Neural cell (in vitro differentiated cells): Measurements from ENCODE around the gene CLBA1. TPM values are rescaled to one million over a fixed set of nuclear protein-coding genes. Genes with fewer than 3 reads are reported as not detected.

Source experiments
- H2AFZ ChIP-seq: fragments of 200-600, 300-800 bp; sonication (generic), shearing (Covaris generic); 2 replicates; pipeline ENCODE4 v1.6.0; 2014; ENCODE audit warnings: low read depth, mild to moderate bottlenecking, antibody characterized with exemption, low read length, moderate library complexity
- H3F3A ChIP-seq: fragments of 200-600 bp; shearing (Covaris generic); 2 replicates; pipeline ENCODE4 v1.6.1; 2016; ENCODE audit warnings: mild to moderate bottlenecking, moderate library complexity, mixed read lengths, antibody characterized with exemption, low read length; ENCODE audit not compliant: insufficient read depth, poor library complexity, severe bottlenecking
- H3K27ac ChIP-seq: fragments of 200-600, 300-800 bp; sonication (generic), shearing (Covaris generic); 2 replicates; pipeline ENCODE4 v1.5.1; 2014; ENCODE audit warnings: mild to moderate bottlenecking, low read length, moderate library complexity
- H3K27me3 ChIP-seq: fragments of 300-800, 200-600 bp; sonication (generic), shearing (Covaris generic); 2 replicates; pipeline ENCODE4 v1.6.0; 2014; ENCODE audit warnings: mild to moderate bottlenecking, low read depth, low read length, moderate library complexity; ENCODE audit not compliant: insufficient read depth
- H3K36me3 ChIP-seq: fragments of 300-800, 200-600 bp; sonication (generic), shearing (Covaris generic); 2 replicates; pipeline ENCODE4 v1.5.1; 2014; ENCODE audit warnings: mild to moderate bottlenecking, antibody characterized with exemption, low read length, moderate library complexity; ENCODE audit not compliant: insufficient read depth
- H3K4me2 ChIP-seq: fragments of 300-800, 200-600 bp; sonication (generic), shearing (Covaris generic); 2 replicates; pipeline ENCODE4 v1.6.0; 2014; ENCODE audit warnings: mild to moderate bottlenecking, low read length
- H3K4me3 ChIP-seq: fragments of 300-800, 200-600 bp; sonication (generic), shearing (Covaris generic); 2 replicates; pipeline ENCODE4 v1.5.1; 2014; ENCODE audit warnings: mild to moderate bottlenecking, low read length, moderate library complexity
- H3K79me2 ChIP-seq: fragments of 200-600 bp; shearing (Covaris generic); replicated peaks from 2 replicates; pipeline ENCODE4 v1.6.0; 2014; ENCODE audit warnings: mild to moderate bottlenecking, low read length, moderate library complexity; ENCODE audit not compliant: insufficient read depth
- H3K9ac ChIP-seq: fragments of 300-800, 200-600 bp; sonication (generic), shearing (Covaris generic); 2 replicates; pipeline ENCODE4 v1.6.1; 2016; ENCODE audit warnings: mild to moderate bottlenecking, low read length, mixed read lengths
- H3K9me2 ChIP-seq: fragments of 200-600 bp; shearing (Covaris generic); 2 replicates; pipeline ENCODE4 v1.6.1; 2016; ENCODE audit warnings: mild to moderate bottlenecking, low read length, mixed read lengths; ENCODE audit not compliant: insufficient read depth
- H3K9me3 ChIP-seq: fragments of 200-600, 300-800 bp; sonication (generic), shearing (Covaris generic); 2 replicates; pipeline ENCODE4 v1.6.1; 2016; ENCODE audit warnings: mild to moderate bottlenecking, mixed run types, low read length, moderate library complexity, mixed read lengths
- H4K20me1 ChIP-seq: fragments of 200-600 bp; shearing (Covaris generic); 2 replicates; pipeline ENCODE4 v1.6.1; 2016; ENCODE audit warnings: mild to moderate bottlenecking, mixed run types; ENCODE audit not compliant: insufficient read depth
- CTCF ChIP-seq: fragments of 450-650 bp; IDR thresholded peaks from 2 replicates; pipeline ENCODE4 v1.5.1; 2014; ENCODE audit warnings: antibody characterized with exemption, mild to moderate bottlenecking, moderate library complexity; ENCODE audit not compliant: poor library complexity, severe bottlenecking
- EP300 ChIP-seq: fragments of 450-650 bp; conservative IDR thresholded peaks from 2 replicates; pipeline ENCODE4 v1.6.1; 2014; ENCODE audit warnings: antibody characterized with exemption, mild to moderate bottlenecking, moderate library complexity; ENCODE audit not compliant: poor library complexity, severe bottlenecking
- EZH2 ChIP-seq: fragments of 200-600, 300-800 bp; shearing (Covaris generic), sonication (generic); IDR thresholded peaks from 2 replicates; pipeline ENCODE4 v1.6.1; 2014; ENCODE audit warnings: antibody characterized with exemption, low read length, borderline replicate concordance, mild to moderate bottlenecking; ENCODE audit not compliant: insufficient read depth, poor library complexity, severe bottlenecking
- MXI1 ChIP-seq: fragments of 450-650 bp; conservative IDR thresholded peaks from 2 replicates; pipeline ENCODE4 v1.6.1; 2014; ENCODE audit warnings: antibody characterized with exemption, mild to moderate bottlenecking; ENCODE audit not compliant: poor library complexity, severe bottlenecking
- POLR2AphosphoS5 ChIP-seq: IDR thresholded peaks from 2 replicates; pipeline ENCODE4 v1.6.1; 2012
- RAD21 ChIP-seq: fragments of 450-650 bp; conservative IDR thresholded peaks from 2 replicates; pipeline ENCODE4 v1.6.1; 2014; ENCODE audit warnings: antibody characterized with exemption, mild to moderate bottlenecking, moderate library complexity
- REST ChIP-seq: IDR thresholded peaks from 2 replicates; pipeline ENCODE4 v1.6.1; 2012; ENCODE audit warnings: borderline replicate concordance
- SMC3 ChIP-seq: fragments of 450-650 bp; conservative IDR thresholded peaks from 2 replicates; pipeline ENCODE4 v1.6.1; 2014; ENCODE audit warnings: antibody characterized with exemption, mild to moderate bottlenecking, moderate library complexity; ENCODE audit not compliant: poor library complexity
- TAF1 ChIP-seq: IDR thresholded peaks from 2 replicates; pipeline ENCODE4 v1.6.1; 2012; ENCODE audit warnings: low read depth
- polyA plus RNA-seq: library from polyadenylated mRNA; depleted of rRNA; stranded (reverse); fragments of >200 nt; gene quantifications from 2 replicates; pipeline ENCODE4 v1.2.3, GENCODE V29; 2014

Gene CLBA1
- polyA plus RNA-seq, 1 donor from 2014 or later: 27.8 TPM

GRCh38 chr14:105023144-105023543 lies 37.6 kb downstream of the CLBA1 start:
- H3K36me3 ChIP-seq: no peaks in the 10 kb centered on the region
- no peak overlapping the region for H3K27ac ChIP-seq
- H3K4me3 ChIP-seq: no peak overlapping the region
- H3K9me3 ChIP-seq: no peaks in the 10 kb centered on the region
- H3K4me2 ChIP-seq: no peak overlapping the region
- H3K9me2 ChIP-seq: no peaks in the 10 kb centered on the region
- TF ChIP-seq REST (no peak), CTCF (no peak), EP300 (no peak), MXI1 (no peak), RAD21 (no peak), POLR2AphosphoS5 (no peak), SMC3 (no peak), TAF1 (no peak), EZH2 (no peak)
- peaks cover 14% of the 10 kb centered on the region for H3K79me2 ChIP-seq
- no peak overlapping the region for H2AFZ ChIP-seq
- H4K20me1 ChIP-seq: no peaks in the 10 kb centered on the region
- peaks cover 6% of the 10 kb centered on the region for H3F3A ChIP-seq
- no peaks in the 10 kb centered on the region for H3K27me3 ChIP-seq
- H3K9ac ChIP-seq: no peak overlapping the region

GRCh38 chr14:105023791-105024480 lies 38.3 kb downstream of the CLBA1 start:
- Histone ChIP-seq H3K27ac (no peak overlapping the region), H3F3A (peaks cover 6% of the 10 kb centered on the region), H3K9me3 (no peaks in the 10 kb centered on the region), H3K27me3 (no peaks in the 10 kb centered on the region), H3K9ac (no peak overlapping the region), H2AFZ (no peak overlapping the region), H4K20me1 (no peaks in the 10 kb centered on the region), H3K4me2 (no peak overlapping the region), H3K9me2 (no peaks in the 10 kb centered on the region), H3K36me3 (no peaks in the 10 kb centered on the region), H3K4me3 (no peak overlapping the region), H3K79me2 (peaks cover 7% of the 10 kb centered on the region)
- TF ChIP-seq MXI1 (no peak), REST (no peak), RAD21 (no peak), POLR2AphosphoS5 (no peak), SMC3 (no peak), TAF1 (no peak), CTCF (no peak), EP300 (no peak)
